ENCODE results near the gene OR51B2.

DNA sequence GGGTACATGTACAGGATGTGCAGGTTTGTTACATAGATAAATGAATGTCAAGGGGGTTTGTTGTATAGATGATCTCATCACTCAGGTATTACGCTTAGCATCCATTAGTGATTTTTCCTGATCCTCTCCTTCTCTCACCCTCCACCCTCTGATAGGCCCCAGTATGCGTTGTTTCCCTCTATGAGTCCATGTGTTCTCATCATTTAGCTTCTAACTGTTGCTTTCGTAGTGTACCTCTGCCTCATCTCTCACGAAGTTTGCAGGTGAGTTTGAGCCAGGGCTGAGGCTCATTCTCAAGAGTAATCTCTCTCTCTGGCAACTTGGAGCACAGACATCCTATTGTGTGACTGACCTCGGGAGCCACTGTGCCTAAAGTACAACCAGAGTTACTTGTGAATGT is 49.7 kb downstream of the OR51B2 start:
- TF ChIP-seq POLR2AphosphoS5 (IDR thresholded peaks at IDR 0.05; ENCODE audit: low read depth, low read length): no peak
- no peak for TF ChIP-seq REST (IDR thresholded peaks at IDR 0.05; ENCODE audit: insufficient read depth in 1 of 2, low read depth in 2 of 2, low read length in 2 of 2)
